Suprapubic skin (tissue), 3 donors: ENCODE measurements around the gene STK36.

Source experiments
- EP300 ChIP-seq: sonication (generic); formaldehyde crosslinking; IDR thresholded peaks from one replicate; pipeline ENCODE4 v1.6.1; 2017; ENCODE audit warnings: antibody characterized with exemption
- POLR2A ChIP-seq, 2 donors: fragments of 450-650 bp; IDR thresholded peaks; one replicate each; pipeline ENCODE4 v1.6.1; 2017; ENCODE audit warnings: antibody characterized with exemption in 2 of 2, mild to moderate bottlenecking in 2 of 2, moderate library complexity in 2 of 2
- TF ChIP-seq, protein P1 (sequence below), 2 donors: fragments of 200-600 bp in 1 of 2; fragments of 450-650 bp in 1 of 2; sonication (generic) in 1 of 2; IDR thresholded peaks; one replicate each; pipeline ENCODE4 v1.5.1; 2016 to 2019; ENCODE audit warnings: antibody characterized with exemption in 2 of 2, mild to moderate bottlenecking in 1 of 2, moderate library complexity in 1 of 2

- TF ChIP-seq, protein P1, sequence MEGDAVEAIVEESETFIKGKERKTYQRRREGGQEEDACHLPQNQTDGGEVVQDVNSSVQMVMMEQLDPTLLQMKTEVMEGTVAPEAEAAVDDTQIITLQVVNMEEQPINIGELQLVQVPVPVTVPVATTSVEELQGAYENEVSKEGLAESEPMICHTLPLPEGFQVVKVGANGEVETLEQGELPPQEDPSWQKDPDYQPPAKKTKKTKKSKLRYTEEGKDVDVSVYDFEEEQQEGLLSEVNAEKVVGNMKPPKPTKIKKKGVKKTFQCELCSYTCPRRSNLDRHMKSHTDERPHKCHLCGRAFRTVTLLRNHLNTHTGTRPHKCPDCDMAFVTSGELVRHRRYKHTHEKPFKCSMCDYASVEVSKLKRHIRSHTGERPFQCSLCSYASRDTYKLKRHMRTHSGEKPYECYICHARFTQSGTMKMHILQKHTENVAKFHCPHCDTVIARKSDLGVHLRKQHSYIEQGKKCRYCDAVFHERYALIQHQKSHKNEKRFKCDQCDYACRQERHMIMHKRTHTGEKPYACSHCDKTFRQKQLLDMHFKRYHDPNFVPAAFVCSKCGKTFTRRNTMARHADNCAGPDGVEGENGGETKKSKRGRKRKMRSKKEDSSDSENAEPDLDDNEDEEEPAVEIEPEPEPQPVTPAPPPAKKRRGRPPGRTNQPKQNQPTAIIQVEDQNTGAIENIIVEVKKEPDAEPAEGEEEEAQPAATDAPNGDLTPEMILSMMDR (IDR thresholded peaks at IDR 0.05), result no peak
- no peak for TF ChIP-seq EP300
- no peak for TF ChIP-seq POLR2A (IDR thresholded peaks at IDR 0.05)
Observed at GRCh38 chr2:218721488-218721887, 49.6 kb downstream of the STK36 start.
